ENCODE measurements around the gene ERAL1. TPM values are rescaled to one million over a fixed set of nuclear protein-coding genes. Genes with fewer than 3 reads are reported as not detected.
A peak's percentile ranks its signal among the peaks of the same experiment; 100 is the strongest.

The ERAL1 gene
- total and polyA plus RNA-seq, 2 donors (not counting 1 experiment from before 2014, with no cell fraction given) = 25.4 to 39.0 TPM

DNA sequence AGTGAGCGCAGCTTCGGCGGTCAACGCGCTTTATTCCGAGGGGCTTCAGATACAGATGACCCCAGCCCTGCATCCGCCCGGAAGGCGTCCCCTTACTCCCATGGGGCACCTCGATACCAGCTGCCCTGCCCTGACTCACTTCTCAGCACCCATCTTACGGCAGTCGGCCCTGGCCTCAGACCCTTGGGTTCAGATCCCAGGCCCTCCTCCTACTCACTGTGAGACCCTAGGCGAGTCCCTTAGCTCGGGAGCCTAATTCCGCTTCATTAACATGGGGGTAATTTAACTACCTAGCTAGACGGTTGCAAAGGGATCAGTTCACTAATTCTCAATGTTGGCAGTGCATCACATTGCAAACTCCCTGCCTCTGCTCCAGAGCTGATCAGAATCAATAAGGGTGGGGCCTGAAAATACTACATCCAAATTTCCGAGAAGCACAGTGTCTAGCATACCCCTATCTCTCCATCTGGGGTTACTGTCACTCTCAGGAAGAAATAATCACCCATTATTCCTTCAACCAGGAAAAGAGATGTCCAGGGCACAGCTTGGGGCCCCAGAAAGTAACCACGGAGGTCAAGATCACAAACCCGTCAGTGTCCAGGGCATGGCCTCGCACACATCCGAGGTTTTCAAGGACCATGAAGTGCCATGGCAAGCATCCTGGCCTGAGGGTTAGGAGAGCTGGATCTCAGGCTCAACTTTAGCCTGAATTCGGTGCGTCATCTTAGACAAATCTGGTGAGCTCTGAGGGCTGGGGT is 43.1 kb downstream of the ERAL1 start:
- Histone ChIP-seq H3K27me3 (ENCODE audit: control insufficient read depth, insufficient read depth, low read length) (no peaks in the 10 kb centered on the region), H3K9ac (ENCODE audit: insufficient read depth, low read length) (peak overlapping the region; percentile 73), H3K79me2 (ENCODE audit: control insufficient read depth, insufficient read depth, low read length) (peaks cover 9% of the 10 kb centered on the region), H4K20me1 (ENCODE audit: control insufficient read depth, extremely low read depth, insufficient read depth, low read length) (no peaks in the 10 kb centered on the region), H2AFZ (ENCODE audit: low read length) (peak overlapping the region; percentile 88), H3K4me1 (ENCODE audit: control insufficient read depth, extremely low read depth, insufficient read depth, low read length) (peaks cover 12% of the 10 kb centered on the region), H3K4me3 (replicated peaks in 1 of 4; ENCODE audit: control extremely low read depth in 1 of 4, insufficient read depth in 1 of 4, low read depth in 3 of 4, low read length in 4 of 4) (peak overlapping the region; percentile 59 to 97 (median 78)), H3K4me2 (ENCODE audit: extremely low read depth, insufficient read depth, low read length) (peak overlapping the region; percentile 90), H3K36me3 (ENCODE audit: control insufficient read depth, insufficient read depth, low read length) (peaks cover 3% of the 10 kb centered on the region), H3K9me3 (ENCODE audit: control insufficient read depth, insufficient read depth, low read depth, low read length) (no peaks in the 10 kb centered on the region), H3K27ac (ENCODE audit: insufficient read depth, low read length) (peak overlapping the region; percentile 48)
- DNase-seq (ENCODE audit: low read depth in 2 of 2) = no peak
- TF ChIP-seq, protein P1, sequence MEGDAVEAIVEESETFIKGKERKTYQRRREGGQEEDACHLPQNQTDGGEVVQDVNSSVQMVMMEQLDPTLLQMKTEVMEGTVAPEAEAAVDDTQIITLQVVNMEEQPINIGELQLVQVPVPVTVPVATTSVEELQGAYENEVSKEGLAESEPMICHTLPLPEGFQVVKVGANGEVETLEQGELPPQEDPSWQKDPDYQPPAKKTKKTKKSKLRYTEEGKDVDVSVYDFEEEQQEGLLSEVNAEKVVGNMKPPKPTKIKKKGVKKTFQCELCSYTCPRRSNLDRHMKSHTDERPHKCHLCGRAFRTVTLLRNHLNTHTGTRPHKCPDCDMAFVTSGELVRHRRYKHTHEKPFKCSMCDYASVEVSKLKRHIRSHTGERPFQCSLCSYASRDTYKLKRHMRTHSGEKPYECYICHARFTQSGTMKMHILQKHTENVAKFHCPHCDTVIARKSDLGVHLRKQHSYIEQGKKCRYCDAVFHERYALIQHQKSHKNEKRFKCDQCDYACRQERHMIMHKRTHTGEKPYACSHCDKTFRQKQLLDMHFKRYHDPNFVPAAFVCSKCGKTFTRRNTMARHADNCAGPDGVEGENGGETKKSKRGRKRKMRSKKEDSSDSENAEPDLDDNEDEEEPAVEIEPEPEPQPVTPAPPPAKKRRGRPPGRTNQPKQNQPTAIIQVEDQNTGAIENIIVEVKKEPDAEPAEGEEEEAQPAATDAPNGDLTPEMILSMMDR (conservative IDR thresholded peaks at IDR 0.05 in 1 of 2, IDR thresholded peaks at IDR 0.05 in 1 of 2; ENCODE audit: low read depth in 1 of 2, low read length in 2 of 2) = no peak
- no peak for TF ChIP-seq EZH2 (IDR thresholded peaks at IDR 0.05; ENCODE audit: low read length, missing control alignments)

DNA sequence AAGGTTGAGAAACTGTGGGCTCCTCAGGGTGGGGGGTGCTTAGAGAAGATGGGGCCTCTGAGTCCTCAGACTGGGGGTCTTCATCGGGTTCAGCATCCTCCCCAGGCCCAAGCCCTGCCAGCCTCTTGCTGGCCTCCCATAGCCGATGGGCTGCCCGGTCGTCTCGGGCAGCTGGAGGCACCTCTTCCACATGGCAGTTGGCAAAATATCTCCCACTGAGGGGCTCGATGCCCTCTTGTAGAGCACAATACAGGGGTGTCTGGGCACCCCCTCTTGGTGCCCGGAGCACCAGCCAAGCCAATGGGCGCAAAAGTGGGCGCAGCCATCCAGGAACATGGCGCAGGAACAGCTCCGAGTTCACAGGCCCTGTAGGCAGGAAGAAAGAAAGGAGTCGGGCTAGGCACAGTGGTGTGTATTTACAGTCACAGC is 43.7 kb downstream of the ERAL1 start:
- Histone ChIP-seq H3K9me3 (ENCODE audit: control insufficient read depth, insufficient read depth, low read depth, low read length) (no peaks in the 10 kb centered on the region), H3K27me3 (ENCODE audit: control insufficient read depth, insufficient read depth, low read length) (no peaks in the 10 kb centered on the region), H4K20me1 (ENCODE audit: control insufficient read depth, extremely low read depth, insufficient read depth, low read length) (no peaks in the 10 kb centered on the region), H3K4me3 (replicated peaks in 1 of 4; ENCODE audit: control extremely low read depth in 1 of 4, insufficient read depth in 1 of 4, low read depth in 3 of 4, low read length in 4 of 4) (no peak overlapping the region), H3K4me1 (ENCODE audit: control insufficient read depth, extremely low read depth, insufficient read depth, low read length) (peaks cover 16% of the 10 kb centered on the region), H3K4me2 (ENCODE audit: extremely low read depth, insufficient read depth, low read length) (no peak overlapping the region), H3K9ac (ENCODE audit: insufficient read depth, low read length) (no peak overlapping the region), H3K36me3 (ENCODE audit: control insufficient read depth, insufficient read depth, low read length) (peaks cover 3% of the 10 kb centered on the region), H2AFZ (ENCODE audit: low read length) (no peak overlapping the region), H3K79me2 (ENCODE audit: control insufficient read depth, insufficient read depth, low read length) (peaks cover 9% of the 10 kb centered on the region), H3K27ac (ENCODE audit: insufficient read depth, low read length) (no peak overlapping the region)
- DNase-seq (ENCODE audit: low read depth in 2 of 2) = no peak
- no peak for TF ChIP-seq EZH2 (IDR thresholded peaks at IDR 0.05; ENCODE audit: low read length, missing control alignments)
- TF ChIP-seq, protein P1 (conservative IDR thresholded peaks at IDR 0.05 in 1 of 2, IDR thresholded peaks at IDR 0.05 in 1 of 2; ENCODE audit: low read depth in 1 of 2, low read length in 2 of 2) = no peak

DNA sequence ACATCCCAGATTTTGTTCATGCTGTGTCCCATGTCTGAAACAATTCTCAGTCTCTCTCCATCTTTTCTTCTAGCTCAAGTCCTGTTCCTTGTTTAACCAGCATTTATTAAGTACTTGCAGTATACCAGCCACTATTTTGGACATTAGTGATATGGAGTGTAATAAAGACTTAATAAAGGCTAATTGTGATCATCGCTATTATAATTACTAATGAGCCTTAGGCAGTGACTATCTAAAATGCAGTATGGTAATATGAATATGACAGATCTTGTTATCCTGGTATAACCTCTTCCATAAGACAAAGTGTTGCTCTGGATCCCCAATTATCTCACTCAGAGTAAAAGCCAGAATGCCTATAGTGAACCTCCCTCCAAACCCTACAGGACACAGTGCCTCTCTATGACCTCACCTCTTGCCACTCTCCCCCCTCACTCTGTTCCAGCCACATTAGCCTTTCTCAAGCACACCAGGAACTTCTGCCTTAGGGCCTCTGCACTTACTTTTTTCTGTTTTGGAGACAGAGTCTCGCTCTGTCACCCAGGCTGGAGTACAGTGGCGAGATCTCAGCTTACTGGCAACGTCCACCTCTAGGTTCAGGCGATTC is 44.5 kb downstream of the ERAL1 start:
- H3K9me3 ChIP-seq (ENCODE audit: control insufficient read depth, insufficient read depth, low read depth, low read length) = no peaks in the 10 kb centered on the region
- H4K20me1 ChIP-seq (ENCODE audit: control insufficient read depth, extremely low read depth, insufficient read depth, low read length) = no peaks in the 10 kb centered on the region
- TF ChIP-seq EZH2 (IDR thresholded peaks at IDR 0.05; ENCODE audit: low read length, missing control alignments) = no peak
- TF ChIP-seq, protein P1 (conservative IDR thresholded peaks at IDR 0.05 in 1 of 2, IDR thresholded peaks at IDR 0.05 in 1 of 2; ENCODE audit: low read depth in 1 of 2, low read length in 2 of 2) = no peak
- no peak overlapping the region for H3K4me2 ChIP-seq (ENCODE audit: extremely low read depth, insufficient read depth, low read length)
- H3K9ac ChIP-seq (ENCODE audit: insufficient read depth, low read length) = no peak overlapping the region
- no peak for DNase-seq (ENCODE audit: low read depth in 2 of 2)
- H3K79me2 ChIP-seq (ENCODE audit: control insufficient read depth, insufficient read depth, low read length) = peaks cover 7% of the 10 kb centered on the region
- no peak overlapping the region for H2AFZ ChIP-seq (ENCODE audit: low read length)
- H3K27ac ChIP-seq (ENCODE audit: insufficient read depth, low read length) = no peak overlapping the region
- no peak overlapping the region for H3K4me3 ChIP-seq (replicated peaks in 1 of 4; ENCODE audit: control extremely low read depth in 1 of 4, insufficient read depth in 1 of 4, low read depth in 3 of 4, low read length in 4 of 4)
- no peaks in the 10 kb centered on the region for H3K27me3 ChIP-seq (ENCODE audit: control insufficient read depth, insufficient read depth, low read length)
- H3K4me1 ChIP-seq (ENCODE audit: control insufficient read depth, extremely low read depth, insufficient read depth, low read length) = peaks cover 16% of the 10 kb centered on the region
- H3K36me3 ChIP-seq (ENCODE audit: control insufficient read depth, insufficient read depth, low read length) = peaks cover 3% of the 10 kb centered on the region

Measured in fibroblast of lung (primary cell).